ENCODE results near the gene MSRB1. TPM values are rescaled to one million over a fixed set of nuclear protein-coding genes. Genes with fewer than 3 reads are reported as not detected.

Gene MSRB1
- total and polyA plus RNA-seq, 2 of the 13 experiments (the other 11 are each of a cell fraction or from before 2014, with no cell fraction given) = 32.1 to 75.4 TPM

DNA sequence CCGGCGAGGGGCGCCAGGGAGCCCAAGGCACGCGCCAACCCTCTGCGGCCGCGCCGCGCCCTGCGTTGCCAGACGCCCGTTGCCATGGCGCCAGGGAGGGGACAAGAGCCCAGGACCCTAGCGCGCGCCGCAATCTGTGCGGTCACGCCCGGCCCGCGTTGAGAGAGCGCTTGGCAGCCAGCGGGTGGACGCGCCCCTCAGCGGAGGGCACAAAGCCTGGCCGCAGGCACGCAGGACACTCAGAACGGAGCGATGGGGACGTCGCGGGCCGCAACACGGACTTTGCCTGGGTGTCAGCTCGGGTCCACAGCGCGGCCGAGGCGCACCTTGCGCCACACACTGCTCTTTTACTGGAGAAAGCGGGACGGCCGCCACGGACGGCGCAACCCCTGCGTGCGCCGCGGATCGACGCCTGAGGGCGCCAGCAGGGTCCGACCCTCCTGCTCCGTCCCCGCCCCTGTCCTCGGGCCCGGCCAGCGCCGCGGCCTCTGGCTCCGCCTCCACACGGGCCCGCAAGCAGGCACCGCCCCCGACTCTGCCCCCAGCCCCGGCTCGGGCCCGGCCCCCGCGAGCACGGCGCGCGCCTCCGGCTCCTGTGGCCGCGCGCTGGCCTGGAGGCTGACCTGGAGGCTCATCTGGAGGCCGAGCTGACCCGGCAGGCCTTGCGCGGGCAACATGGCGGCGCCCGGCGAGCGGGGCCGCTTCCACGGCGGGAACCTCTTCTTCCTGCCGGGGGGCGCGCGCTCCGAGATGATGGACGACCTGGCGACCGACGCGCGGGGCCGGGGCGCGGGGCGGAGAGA lies 40.7 kb upstream of the MSRB1 start, which contains the start of gene GFER (continued):
- TF ChIP-seq, protein P1, sequence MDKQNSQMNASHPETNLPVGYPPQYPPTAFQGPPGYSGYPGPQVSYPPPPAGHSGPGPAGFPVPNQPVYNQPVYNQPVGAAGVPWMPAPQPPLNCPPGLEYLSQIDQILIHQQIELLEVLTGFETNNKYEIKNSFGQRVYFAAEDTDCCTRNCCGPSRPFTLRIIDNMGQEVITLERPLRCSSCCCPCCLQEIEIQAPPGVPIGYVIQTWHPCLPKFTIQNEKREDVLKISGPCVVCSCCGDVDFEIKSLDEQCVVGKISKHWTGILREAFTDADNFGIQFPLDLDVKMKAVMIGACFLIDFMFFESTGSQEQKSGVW (CRISPR knock-in tag; IDR thresholded peaks at IDR 0.05; ENCODE audit: borderline replicate concordance) = no peak
- TF ChIP-seq, protein P2, sequence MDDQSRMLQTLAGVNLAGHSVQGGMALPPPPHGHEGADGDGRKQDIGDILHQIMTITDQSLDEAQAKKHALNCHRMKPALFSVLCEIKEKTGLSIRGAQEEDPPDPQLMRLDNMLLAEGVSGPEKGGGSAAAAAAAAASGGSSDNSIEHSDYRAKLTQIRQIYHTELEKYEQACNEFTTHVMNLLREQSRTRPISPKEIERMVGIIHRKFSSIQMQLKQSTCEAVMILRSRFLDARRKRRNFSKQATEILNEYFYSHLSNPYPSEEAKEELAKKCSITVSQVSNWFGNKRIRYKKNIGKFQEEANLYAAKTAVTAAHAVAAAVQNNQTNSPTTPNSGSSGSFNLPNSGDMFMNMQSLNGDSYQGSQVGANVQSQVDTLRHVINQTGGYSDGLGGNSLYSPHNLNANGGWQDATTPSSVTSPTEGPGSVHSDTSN (CRISPR knock-in tag; IDR thresholded peaks at IDR 0.05; ENCODE audit: borderline replicate concordance) = peak; percentile 7; the same call in 1 of the 2 replicates
- TF ChIP-seq ZNF326 (CRISPR knock-in tag; IDR thresholded peaks at IDR 0.05; ENCODE audit: borderline replicate concordance) (peak; percentile 82), SP4 (CRISPR knock-in tag; IDR thresholded peaks at IDR 0.05) (peak; percentile 88), ZSCAN22 (CRISPR knock-in tag; IDR thresholded peaks at IDR 0.05) (no peak), HHEX (CRISPR knock-in tag; IDR thresholded peaks at IDR 0.05) (no peak), ZBTB42 (CRISPR knock-in tag; IDR thresholded peaks at IDR 0.05) (0 out of 2 replicates have a peak, but pooled peaks have one; percentile 64), NFIB (CRISPR knock-in tag; IDR thresholded peaks at IDR 0.05; ENCODE audit: borderline replicate concordance) (no peak), PPARG (CRISPR knock-in tag; conservative IDR thresholded peaks at IDR 0.05) (no peak)
- TF ChIP-seq, protein P3, sequence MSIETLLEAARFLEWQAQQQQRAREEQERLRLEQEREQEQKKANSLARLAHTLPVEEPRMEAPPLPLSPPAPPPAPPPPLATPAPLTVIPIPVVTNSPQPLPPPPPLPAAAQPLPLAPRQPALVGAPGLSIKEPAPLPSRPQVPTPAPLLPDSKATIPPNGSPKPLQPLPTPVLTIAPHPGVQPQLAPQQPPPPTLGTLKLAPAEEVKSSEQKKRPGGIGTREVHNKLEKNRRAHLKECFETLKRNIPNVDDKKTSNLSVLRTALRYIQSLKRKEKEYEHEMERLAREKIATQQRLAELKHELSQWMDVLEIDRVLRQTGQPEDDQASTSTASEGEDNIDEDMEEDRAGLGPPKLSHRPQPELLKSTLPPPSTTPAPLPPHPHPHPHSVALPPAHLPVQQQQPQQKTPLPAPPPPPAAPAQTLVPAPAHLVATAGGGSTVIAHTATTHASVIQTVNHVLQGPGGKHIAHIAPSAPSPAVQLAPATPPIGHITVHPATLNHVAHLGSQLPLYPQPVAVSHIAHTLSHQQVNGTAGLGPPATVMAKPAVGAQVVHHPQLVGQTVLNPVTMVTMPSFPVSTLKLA (IDR thresholded peaks at IDR 0.05) = no peak
- TF ChIP-seq, protein P4, sequence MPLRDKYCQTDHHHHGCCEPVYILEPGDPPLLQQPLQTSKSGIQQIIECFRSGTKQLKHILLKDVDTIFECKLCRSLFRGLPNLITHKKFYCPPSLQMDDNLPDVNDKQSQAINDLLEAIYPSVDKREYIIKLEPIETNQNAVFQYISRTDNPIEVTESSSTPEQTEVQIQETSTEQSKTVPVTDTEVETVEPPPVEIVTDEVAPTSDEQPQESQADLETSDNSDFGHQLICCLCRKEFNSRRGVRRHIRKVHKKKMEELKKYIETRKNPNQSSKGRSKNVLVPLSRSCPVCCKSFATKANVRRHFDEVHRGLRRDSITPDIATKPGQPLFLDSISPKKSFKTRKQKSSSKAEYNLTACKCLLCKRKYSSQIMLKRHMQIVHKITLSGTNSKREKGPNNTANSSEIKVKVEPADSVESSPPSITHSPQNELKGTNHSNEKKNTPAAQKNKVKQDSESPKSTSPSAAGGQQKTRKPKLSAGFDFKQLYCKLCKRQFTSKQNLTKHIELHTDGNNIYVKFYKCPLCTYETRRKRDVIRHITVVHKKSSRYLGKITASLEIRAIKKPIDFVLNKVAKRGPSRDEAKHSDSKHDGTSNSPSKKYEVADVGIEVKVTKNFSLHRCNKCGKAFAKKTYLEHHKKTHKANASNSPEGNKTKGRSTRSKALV (CRISPR knock-in tag; IDR thresholded peaks at IDR 0.05) = peak; percentile 98
- TF ChIP-seq, protein P5, sequence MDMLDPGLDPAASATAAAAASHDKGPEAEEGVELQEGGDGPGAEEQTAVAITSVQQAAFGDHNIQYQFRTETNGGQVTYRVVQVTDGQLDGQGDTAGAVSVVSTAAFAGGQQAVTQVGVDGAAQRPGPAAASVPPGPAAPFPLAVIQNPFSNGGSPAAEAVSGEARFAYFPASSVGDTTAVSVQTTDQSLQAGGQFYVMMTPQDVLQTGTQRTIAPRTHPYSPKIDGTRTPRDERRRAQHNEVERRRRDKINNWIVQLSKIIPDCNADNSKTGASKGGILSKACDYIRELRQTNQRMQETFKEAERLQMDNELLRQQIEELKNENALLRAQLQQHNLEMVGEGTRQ (IDR thresholded peaks at IDR 0.05; ENCODE audit: low read depth, low read length) = no peak
- TF ChIP-seq, protein P5 (CRISPR knock-in tag; IDR thresholded peaks at IDR 0.05; ENCODE audit: borderline replicate concordance) = no peak
- TF ChIP-seq, protein P6, sequence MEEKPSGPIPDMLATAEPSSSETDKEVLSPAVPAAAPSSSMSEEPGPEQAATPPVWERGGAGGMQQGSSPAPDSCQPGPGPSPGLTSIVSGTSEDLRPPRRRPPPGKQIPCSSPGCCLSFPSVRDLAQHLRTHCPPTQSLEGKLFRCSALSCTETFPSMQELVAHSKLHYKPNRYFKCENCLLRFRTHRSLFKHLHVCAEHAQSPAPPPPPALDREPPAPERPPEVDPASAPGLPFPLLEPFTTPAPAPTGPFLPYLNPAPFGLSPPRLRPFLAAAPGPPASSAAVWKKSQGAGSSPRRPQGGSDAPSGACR (CRISPR knock-in tag; IDR thresholded peaks at IDR 0.05) = peak; percentile 90; the same call in 1 of the 2 replicates

Data from HepG2 (cell line).